Osteocyte (in vitro differentiated cells): ENCODE results near the gene CADPS. TPM values are rescaled to one million over a fixed set of nuclear protein-coding genes. Genes with fewer than 3 reads are reported as not detected.

Experiments
- DNase-seq: peaks from one replicate; pipeline ENCODE4 v3.0.0; 2021; ENCODE audit warnings: mixed read lengths; ENCODE audit not compliant: unreplicated experiment; ENCODE audit errors: extremely low spot score
- H3K27ac Mint-ChIP-seq: one replicate; pipeline ENCODE4 v1.8.0; 2021; ENCODE audit warnings: mild to moderate bottlenecking, mixed read lengths; ENCODE audit not compliant: unreplicated experiment
- H3K27me3 Mint-ChIP-seq: one replicate; pipeline ENCODE4 v1.8.0; 2021; ENCODE audit warnings: mixed read lengths; ENCODE audit not compliant: unreplicated experiment
- H3K36me3 Mint-ChIP-seq: one replicate; pipeline ENCODE4 v1.8.0; 2021; ENCODE audit warnings: mixed read lengths; ENCODE audit not compliant: unreplicated experiment
- H3K4me1 Mint-ChIP-seq: one replicate; pipeline ENCODE4 v1.8.0; 2021; ENCODE audit warnings: mixed read lengths; ENCODE audit not compliant: unreplicated experiment
- H3K4me3 Mint-ChIP-seq: one replicate; pipeline ENCODE4 v1.8.0; 2021; ENCODE audit warnings: mild to moderate bottlenecking, moderate library complexity, mixed read lengths; ENCODE audit not compliant: unreplicated experiment
- H3K9me3 Mint-ChIP-seq: one replicate; pipeline ENCODE4 v1.8.0; 2021; ENCODE audit warnings: mixed read lengths; ENCODE audit not compliant: unreplicated experiment
- total RNA-seq: library from RNA; stranded (reverse); gene quantifications from 2 replicates; pipeline ENCODE4 v1.2.1, GENCODE V29; 2021
- TF ChIP-seq, protein P1 (sequence below): fragments of 200-600 bp; sonication (generic); IDR thresholded peaks from 2 replicates; pipeline ENCODE4 v1.5.0; 2021; ENCODE audit warnings: antibody characterized with exemption, mild to moderate bottlenecking, moderate library complexity

CADPS gene
- total RNA-seq, 1 donor from 2014 or later, result not detected

DNA sequence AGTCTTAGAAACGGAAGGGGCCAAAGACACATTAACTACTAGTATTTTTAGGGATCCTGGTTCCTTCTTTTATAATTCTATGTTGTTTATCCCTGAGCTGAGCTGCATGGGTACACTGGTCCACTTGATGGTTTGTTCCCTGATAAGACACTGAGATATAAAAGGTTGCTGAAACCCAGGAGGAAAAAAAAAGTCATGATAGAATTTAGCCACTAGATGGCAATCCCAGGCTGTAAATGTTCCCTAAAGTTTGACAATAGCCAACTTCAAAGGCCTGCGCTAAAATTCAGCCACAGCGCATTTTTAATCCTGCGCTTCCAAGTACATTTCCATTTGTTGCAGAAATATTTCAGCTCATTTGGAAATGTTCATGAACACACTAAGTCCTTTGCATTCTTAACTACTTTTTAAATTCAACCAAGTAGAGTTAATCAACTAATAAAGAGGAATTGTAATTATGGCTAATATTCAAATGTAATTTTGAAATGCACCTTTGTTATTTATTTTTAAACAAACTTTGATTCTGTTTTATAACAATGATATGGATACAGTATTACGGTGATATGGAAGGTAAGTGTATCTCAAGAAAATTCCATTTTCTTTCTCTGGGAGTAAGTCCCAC is 252.6 kb downstream of the CADPS start:
- Mint-ChIP-seq H3K36me3 (no peaks in the 10 kb centered on the region), H3K9me3 (no peaks in the 10 kb centered on the region), H3K4me3 (no peak overlapping the region), H3K4me1 (no peaks in the 10 kb centered on the region), H3K27ac (no peak overlapping the region), H3K27me3 (peaks cover 63% of the 10 kb centered on the region)
- no peak for DNase-seq
- TF ChIP-seq, protein P1, sequence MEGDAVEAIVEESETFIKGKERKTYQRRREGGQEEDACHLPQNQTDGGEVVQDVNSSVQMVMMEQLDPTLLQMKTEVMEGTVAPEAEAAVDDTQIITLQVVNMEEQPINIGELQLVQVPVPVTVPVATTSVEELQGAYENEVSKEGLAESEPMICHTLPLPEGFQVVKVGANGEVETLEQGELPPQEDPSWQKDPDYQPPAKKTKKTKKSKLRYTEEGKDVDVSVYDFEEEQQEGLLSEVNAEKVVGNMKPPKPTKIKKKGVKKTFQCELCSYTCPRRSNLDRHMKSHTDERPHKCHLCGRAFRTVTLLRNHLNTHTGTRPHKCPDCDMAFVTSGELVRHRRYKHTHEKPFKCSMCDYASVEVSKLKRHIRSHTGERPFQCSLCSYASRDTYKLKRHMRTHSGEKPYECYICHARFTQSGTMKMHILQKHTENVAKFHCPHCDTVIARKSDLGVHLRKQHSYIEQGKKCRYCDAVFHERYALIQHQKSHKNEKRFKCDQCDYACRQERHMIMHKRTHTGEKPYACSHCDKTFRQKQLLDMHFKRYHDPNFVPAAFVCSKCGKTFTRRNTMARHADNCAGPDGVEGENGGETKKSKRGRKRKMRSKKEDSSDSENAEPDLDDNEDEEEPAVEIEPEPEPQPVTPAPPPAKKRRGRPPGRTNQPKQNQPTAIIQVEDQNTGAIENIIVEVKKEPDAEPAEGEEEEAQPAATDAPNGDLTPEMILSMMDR, result peak; percentile 80

DNA sequence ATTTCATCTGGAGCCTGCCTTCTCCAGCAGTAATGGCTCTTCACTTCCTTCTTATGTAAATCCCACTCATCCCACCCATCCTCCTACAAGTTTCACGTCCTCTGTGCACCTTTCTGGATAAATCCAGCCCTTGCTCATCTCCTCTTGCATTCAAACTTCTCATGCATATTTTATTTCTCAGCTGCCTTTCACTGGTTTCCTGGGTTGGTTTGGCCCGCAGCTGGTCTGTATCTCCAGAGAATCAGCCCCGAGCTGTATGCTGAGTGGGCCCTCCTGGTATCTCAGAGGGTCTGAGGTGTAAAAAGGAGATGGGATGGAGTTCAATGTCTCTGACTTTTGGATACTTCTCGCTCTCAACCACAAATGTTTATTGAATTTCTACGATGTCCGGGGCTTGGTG is 253.3 kb downstream of the CADPS start:
- Mint-ChIP-seq H3K4me1 (no peaks in the 10 kb centered on the region), H3K9me3 (no peaks in the 10 kb centered on the region), H3K36me3 (no peaks in the 10 kb centered on the region), H3K27ac (no peak overlapping the region), H3K4me3 (no peak overlapping the region), H3K27me3 (peaks cover 64% of the 10 kb centered on the region)
- TF ChIP-seq, protein P1, result no peak
- DNase-seq, result no peak

DNA sequence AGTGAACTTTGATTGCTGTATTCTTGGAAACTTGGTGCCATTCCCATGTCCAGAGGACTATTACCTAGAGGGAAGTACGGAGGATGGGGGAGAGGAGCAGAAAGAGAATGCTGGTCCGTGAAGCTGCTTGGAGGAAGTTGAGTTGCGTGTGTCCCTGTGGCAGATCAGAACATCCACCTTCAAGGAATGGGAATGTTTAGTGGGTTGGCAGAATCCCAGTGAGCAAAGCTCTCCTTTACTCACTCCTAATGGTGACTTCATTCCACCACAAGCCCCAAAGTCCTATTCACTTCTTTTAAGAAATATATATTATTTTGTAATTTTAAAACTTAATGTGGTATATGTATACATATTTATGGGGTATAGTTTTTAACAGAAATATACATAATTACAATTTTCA is 254.0 kb downstream of the CADPS start:
- DNase-seq, result no peak
- Mint-ChIP-seq H3K4me3 (no peak overlapping the region), H3K27ac (no peak overlapping the region), H3K9me3 (no peaks in the 10 kb centered on the region), H3K36me3 (no peaks in the 10 kb centered on the region), H3K4me1 (no peaks in the 10 kb centered on the region), H3K27me3 (peaks cover 63% of the 10 kb centered on the region)
- TF ChIP-seq, protein P1, result no peak

DNA sequence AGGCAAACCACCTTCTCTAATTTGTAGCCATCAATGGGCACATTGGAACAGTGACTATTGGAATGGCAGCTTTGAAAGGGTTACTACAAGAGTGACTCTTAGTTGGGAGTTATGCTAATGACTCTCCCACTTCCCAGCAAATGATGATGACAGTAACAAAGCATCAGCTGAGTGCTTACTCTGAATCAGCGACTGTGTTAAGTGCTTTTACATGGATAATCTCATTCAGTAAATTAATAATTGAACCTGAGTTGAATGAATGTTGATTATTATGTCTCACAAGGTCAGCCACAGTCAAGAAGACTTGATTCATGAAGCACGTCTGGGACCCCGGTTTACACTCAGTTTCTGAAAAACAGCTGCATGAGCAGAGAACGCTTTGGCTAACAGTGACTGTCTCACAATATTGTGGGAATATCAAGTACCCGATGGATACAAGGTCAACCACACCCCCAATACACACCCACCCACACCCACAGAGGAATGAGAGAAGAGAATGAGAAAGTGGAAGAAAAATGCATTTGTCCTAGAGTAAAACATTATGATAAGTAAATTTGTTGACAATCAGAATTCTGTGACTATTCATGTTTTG is 259.9 kb downstream of the CADPS start:
- no peaks in the 10 kb centered on the region for H3K9me3 Mint-ChIP-seq
- H3K4me1 Mint-ChIP-seq, result no peaks in the 10 kb centered on the region
- H3K4me3 Mint-ChIP-seq, result no peak overlapping the region
- H3K27ac Mint-ChIP-seq, result no peak overlapping the region
- H3K27me3 Mint-ChIP-seq, result peaks cover 37% of the 10 kb centered on the region
- TF ChIP-seq, protein P1, result no peak
- DNase-seq, result no peak
- H3K36me3 Mint-ChIP-seq, result no peaks in the 10 kb centered on the region

DNA sequence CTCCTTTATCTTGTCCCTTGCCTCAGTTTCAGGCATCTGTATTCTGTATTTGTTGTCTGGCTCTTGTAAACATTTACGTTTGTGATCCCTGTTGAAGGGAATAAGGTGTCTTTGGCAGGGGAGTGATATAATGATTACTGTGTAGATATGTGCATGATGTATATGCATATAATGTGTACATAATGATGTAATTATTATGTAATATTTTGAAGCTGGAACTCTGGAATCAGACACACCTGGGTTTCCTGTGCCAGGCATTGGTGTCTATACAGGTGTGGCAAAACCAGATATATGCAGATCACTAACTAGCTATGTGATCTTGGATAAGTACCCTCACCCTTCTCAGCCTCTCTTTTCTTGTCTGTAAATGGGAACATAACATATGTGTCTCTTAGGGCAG is 260.7 kb downstream of the CADPS start:
- Mint-ChIP-seq H3K27me3 (peaks cover 30% of the 10 kb centered on the region), H3K9me3 (no peaks in the 10 kb centered on the region), H3K4me1 (no peaks in the 10 kb centered on the region), H3K36me3 (no peaks in the 10 kb centered on the region), H3K4me3 (no peak overlapping the region), H3K27ac (no peak overlapping the region)
- DNase-seq, result no peak
- TF ChIP-seq, protein P1, result no peak
